BLaER1 (cell line): ENCODE results near the gene AATF.

Experiments
- H3K27ac ChIP-seq: shearing (Covaris generic); formaldehyde crosslinking; 2 replicates; pipeline ENCODE4 v1.8.1; 2022
- H3K27me3 ChIP-seq: shearing (Covaris generic); formaldehyde crosslinking; 2 replicates; pipeline ENCODE4 v1.8.1; 2022
- H3K36me3 ChIP-seq: shearing (Covaris generic); formaldehyde crosslinking; 2 replicates; pipeline ENCODE4 v1.8.1; 2022
- H3K4me1 ChIP-seq: shearing (Covaris generic); formaldehyde crosslinking; 2 replicates; pipeline ENCODE4 v1.8.1; 2022
- H3K4me2 ChIP-seq: shearing (Covaris generic); formaldehyde crosslinking; 2 replicates; pipeline ENCODE4 v1.8.1; 2022
- H3K4me3 ChIP-seq: shearing (Covaris generic); formaldehyde crosslinking; 2 replicates; pipeline ENCODE4 v1.8.1; 2022
- H3K9ac ChIP-seq: shearing (Covaris generic); formaldehyde crosslinking; 2 replicates; pipeline ENCODE4 v1.8.1; 2022
- H3K9me3 ChIP-seq: shearing (Covaris generic); formaldehyde crosslinking; 2 replicates; pipeline ENCODE4 v1.8.1; 2022
- H4K20me1 ChIP-seq: shearing (Covaris generic); formaldehyde crosslinking; 2 replicates; pipeline ENCODE4 v1.8.1; 2022
- Cebpa-rat ChIP-seq: shearing (Covaris generic); IDR thresholded peaks from 2 replicates; pipeline ENCODE4 v1.8.1; 2022

The AATF gene

GRCh38 chr17:37082311-37082860 lies 133.6 kb downstream of the AATF start:
- peaks cover 32% of the 10 kb centered on the region for H3K36me3 ChIP-seq

GRCh38 chr17:37082985-37083384 lies 134.2 kb downstream of the AATF start:
- Histone ChIP-seq H3K27ac (0 out of 2 replicates have a peak overlapping the region, but pooled peaks have one; percentile 14), H3K27me3 (no peaks in the 10 kb centered on the region), H3K4me1 (peaks cover 20% of the 10 kb centered on the region), H4K20me1 (no peaks in the 10 kb centered on the region), H3K4me2 (no peak overlapping the region), H3K4me3 (no peak overlapping the region), H3K36me3 (peaks cover 38% of the 10 kb centered on the region), H3K9ac (no peak overlapping the region), H3K9me3 (no peaks in the 10 kb centered on the region)
- TF ChIP-seq Cebpa-rat, result no peak

More at GRCh38 chr17:37082311-37082860, 133.6 kb downstream of the AATF start:
- H3K27ac ChIP-seq, result 0 out of 2 replicates have a peak overlapping the region, but pooled peaks have one; percentile 14
- peak overlapping the region; percentile 52; the same call in 1 of the 2 replicates for H3K4me2 ChIP-seq
- no peak overlapping the region for H3K9ac ChIP-seq
- no peak overlapping the region for H3K4me3 ChIP-seq
- H3K27me3 ChIP-seq, result no peaks in the 10 kb centered on the region
- peaks cover 20% of the 10 kb centered on the region for H3K4me1 ChIP-seq
- no peak for TF ChIP-seq Cebpa-rat
- no peaks in the 10 kb centered on the region for H3K9me3 ChIP-seq
- H4K20me1 ChIP-seq, result no peaks in the 10 kb centered on the region

GRCh38 chr17:37083456-37083855 lies 134.7 kb downstream of the AATF start:
- H3K36me3 ChIP-seq, result peaks cover 40% of the 10 kb centered on the region
- H3K9me3 ChIP-seq, result no peaks in the 10 kb centered on the region
- no peak for TF ChIP-seq Cebpa-rat
- no peak overlapping the region for H3K4me2 ChIP-seq
- peaks cover 23% of the 10 kb centered on the region for H3K4me1 ChIP-seq
- no peaks in the 10 kb centered on the region for H4K20me1 ChIP-seq
- H3K27ac ChIP-seq, result 0 out of 2 replicates have a peak overlapping the region, but pooled peaks have one; percentile 14
- H3K4me3 ChIP-seq, result no peak overlapping the region
- no peaks in the 10 kb centered on the region for H3K27me3 ChIP-seq
- no peak overlapping the region for H3K9ac ChIP-seq

GRCh38 chr17:37084372-37084771 lies 135.6 kb downstream of the AATF start:
- Histone ChIP-seq H3K4me3 (no peak overlapping the region), H3K4me2 (no peak overlapping the region), H4K20me1 (no peaks in the 10 kb centered on the region), H3K9me3 (no peaks in the 10 kb centered on the region), H3K27me3 (no peaks in the 10 kb centered on the region), H3K9ac (no peak overlapping the region), H3K36me3 (peaks cover 49% of the 10 kb centered on the region), H3K4me1 (peaks cover 32% of the 10 kb centered on the region), H3K27ac (no peak overlapping the region)
- no peak for TF ChIP-seq Cebpa-rat

GRCh38 chr17:37086334-37086733 lies 137.6 kb downstream of the AATF start:
- peaks cover 52% of the 10 kb centered on the region for H3K36me3 ChIP-seq
- TF ChIP-seq Cebpa-rat, result no peak
- no peaks in the 10 kb centered on the region for H3K27me3 ChIP-seq
- H4K20me1 ChIP-seq, result no peaks in the 10 kb centered on the region
- peaks cover 47% of the 10 kb centered on the region for H3K4me1 ChIP-seq
- H3K27ac ChIP-seq, result no peak overlapping the region
- no peak overlapping the region for H3K4me3 ChIP-seq
- H3K4me2 ChIP-seq, result no peak overlapping the region
- H3K9me3 ChIP-seq, result no peaks in the 10 kb centered on the region
- no peak overlapping the region for H3K9ac ChIP-seq

GRCh38 chr17:37086948-37087347 lies 138.2 kb downstream of the AATF start:
- Histone ChIP-seq H3K4me3 (no peak overlapping the region), H4K20me1 (no peaks in the 10 kb centered on the region), H3K27ac (no peak overlapping the region), H3K4me2 (no peak overlapping the region), H3K36me3 (peaks cover 58% of the 10 kb centered on the region), H3K9ac (no peak overlapping the region), H3K4me1 (peaks cover 47% of the 10 kb centered on the region), H3K9me3 (no peaks in the 10 kb centered on the region), H3K27me3 (no peaks in the 10 kb centered on the region)
- TF ChIP-seq Cebpa-rat, result no peak

GRCh38 chr17:37087683-37088082 lies 138.9 kb downstream of the AATF start:
- H3K4me3 ChIP-seq, result no peak overlapping the region
- H3K9me3 ChIP-seq, result no peaks in the 10 kb centered on the region
- TF ChIP-seq Cebpa-rat, result no peak
- no peak overlapping the region for H3K9ac ChIP-seq
- H4K20me1 ChIP-seq, result no peaks in the 10 kb centered on the region
- no peak overlapping the region for H3K27ac ChIP-seq
- peaks cover 66% of the 10 kb centered on the region for H3K36me3 ChIP-seq
- no peaks in the 10 kb centered on the region for H3K27me3 ChIP-seq
- no peak overlapping the region for H3K4me2 ChIP-seq
- peaks cover 41% of the 10 kb centered on the region for H3K4me1 ChIP-seq

- no peaks in the 10 kb centered on the region for H3K9me3 ChIP-seq
- H3K27ac ChIP-seq, result peak overlapping the region; percentile 25; the same call in 1 of the 2 replicates
- no peaks in the 10 kb centered on the region for H3K27me3 ChIP-seq
- no peaks in the 10 kb centered on the region for H4K20me1 ChIP-seq
- peaks cover 73% of the 10 kb centered on the region for H3K36me3 ChIP-seq
- no peak overlapping the region for H3K9ac ChIP-seq
- peak overlapping the region; percentile 78 for H3K4me2 ChIP-seq
- H3K4me3 ChIP-seq, result no peak overlapping the region
- no peak for TF ChIP-seq Cebpa-rat
- peaks cover 40% of the 10 kb centered on the region for H3K4me1 ChIP-seq
Observed at GRCh38 chr17:37088459-37088858, 139.7 kb downstream of the AATF start.

- H4K20me1 ChIP-seq, result no peaks in the 10 kb centered on the region
- H3K4me3 ChIP-seq, result no peak overlapping the region
- no peaks in the 10 kb centered on the region for H3K27me3 ChIP-seq
- H3K9me3 ChIP-seq, result no peaks in the 10 kb centered on the region
- peak overlapping the region; percentile 78 for H3K4me2 ChIP-seq
- peaks cover 40% of the 10 kb centered on the region for H3K4me1 ChIP-seq
- no peak overlapping the region for H3K9ac ChIP-seq
- no peak for TF ChIP-seq Cebpa-rat
- peak overlapping the region; percentile 25 for H3K27ac ChIP-seq
- peaks cover 78% of the 10 kb centered on the region for H3K36me3 ChIP-seq
Observed at GRCh38 chr17:37088913-37089312, 140.2 kb downstream of the AATF start.

GRCh38 chr17:37089956-37090355 lies 141.2 kb downstream of the AATF start:
- Histone ChIP-seq H3K9ac (peak overlapping the region; percentile 54; the same call in 1 of the 2 replicates), H3K27me3 (no peaks in the 10 kb centered on the region), H3K27ac (peak overlapping the region; percentile 83), H3K4me1 (peaks cover 40% of the 10 kb centered on the region), H4K20me1 (no peaks in the 10 kb centered on the region), H3K36me3 (peaks cover 81% of the 10 kb centered on the region), H3K9me3 (no peaks in the 10 kb centered on the region), H3K4me3 (0 out of 2 replicates have a peak overlapping the region, but pooled peaks have one; percentile 4), H3K4me2 (peak overlapping the region; percentile 78)
- no peak for TF ChIP-seq Cebpa-rat

GRCh38 chr17:37090941-37091340 lies 142.2 kb downstream of the AATF start:
- Histone ChIP-seq H4K20me1 (no peaks in the 10 kb centered on the region), H3K4me2 (peak overlapping the region; percentile 78), H3K36me3 (peaks cover 81% of the 10 kb centered on the region), H3K27ac (peak overlapping the region; percentile 83), H3K4me1 (peaks cover 40% of the 10 kb centered on the region), H3K9ac (no peak overlapping the region), H3K27me3 (no peaks in the 10 kb centered on the region), H3K4me3 (no peak overlapping the region), H3K9me3 (no peaks in the 10 kb centered on the region)
- TF ChIP-seq Cebpa-rat, result no peak
